HPDE6-E6E7 (cell line): ENCODE results near the gene PDE3B.
"Not testable (repeated sequence)": the region's sequence is repeated elsewhere in the genome, so short reads cannot be mapped to it uniquely, and the experiment has no call there.

Experiments
- DNase-seq: peaks from one replicate; pipeline ENCODE4 v3.0.0; 2011; ENCODE audit warnings: missing footprints; ENCODE audit errors: extremely low spot score

Gene PDE3B

GRCh38 chr11:14809466-14809865 lies 165.9 kb downstream of the PDE3B start:
- no peak for DNase-seq

GRCh38 chr11:14812757-14813156 lies 169.2 kb downstream of the PDE3B start:
- no peak for DNase-seq

GRCh38 chr11:14813516-14813915 lies 169.9 kb downstream of the PDE3B start:
- DNase-seq: no peak

- no peak for DNase-seq
Observed at GRCh38 chr11:14818779-14819178, 175.2 kb downstream of the PDE3B start.

- DNase-seq: no peak
Observed at GRCh38 chr11:14819596-14819995, 176.0 kb downstream of the PDE3B start.

GRCh38 chr11:14821031-14821430 lies 177.4 kb downstream of the PDE3B start:
- no peak for DNase-seq

- DNase-seq: no peak
Observed at GRCh38 chr11:14826600-14826999, 183.0 kb downstream of the PDE3B start.

- DNase-seq: no peak
Observed at GRCh38 chr11:14835496-14836492, 192.2 kb downstream of the PDE3B start.

GRCh38 chr11:14842002-14842401 lies 198.4 kb downstream of the PDE3B start:
- DNase-seq: no peak

GRCh38 chr11:14852571-14853177 lies 209.1 kb downstream of the PDE3B start:
- no peak for DNase-seq

- no peak for DNase-seq
Observed at GRCh38 chr11:14854057-14854456, 210.5 kb downstream of the PDE3B start.

- DNase-seq: no peak
Observed at GRCh38 chr11:14855890-14856289, 212.3 kb downstream of the PDE3B start.

- no peak for DNase-seq
Observed at GRCh38 chr11:14857621-14858020, 214.0 kb downstream of the PDE3B start.

GRCh38 chr11:14858404-14858803 lies 214.8 kb downstream of the PDE3B start:
- no peak for DNase-seq

GRCh38 chr11:14860511-14860910 lies 216.9 kb downstream of the PDE3B start:
- DNase-seq: no peak

GRCh38 chr11:14861680-14862079 lies 218.1 kb downstream of the PDE3B start:
- DNase-seq: no peak

- not testable (repeated sequence) for DNase-seq
Observed at GRCh38 chr11:14863775-14864174, 220.2 kb downstream of the PDE3B start.

- DNase-seq: no peak
Observed at GRCh38 chr11:14872032-14872431, 228.4 kb downstream of the PDE3B start.

GRCh38 chr11:14873632-14874031 lies 230.0 kb downstream of the PDE3B start:
- no peak for DNase-seq

- no peak for DNase-seq
Observed at GRCh38 chr11:14875163-14875562, 231.6 kb downstream of the PDE3B start.

GRCh38 chr11:14881576-14882193 lies 238.1 kb downstream of the PDE3B start:
- DNase-seq: no peak

GRCh38 chr11:14882196-14882595 lies 238.6 kb downstream of the PDE3B start:
- DNase-seq: no peak

- not testable (repeated sequence) for DNase-seq
Observed at GRCh38 chr11:14883683-14884082, 240.1 kb downstream of the PDE3B start.
